Kidney epithelial cell (primary cell): ENCODE measurements around the gene TMEM63A. TPM values are rescaled to one million over a fixed set of nuclear protein-coding genes. Genes with fewer than 3 reads are reported as not detected.

ENCODE experiments used
- DNase-seq: peaks from one replicate; pipeline ENCODE4 v3.0.0-alpha.2; 2010; ENCODE audit warnings: low read depth
- H3K27me3 ChIP-seq: 2 replicates; pipeline ENCODE4 v1.6.0; 2011; ENCODE audit warnings: low read length; ENCODE audit not compliant: control insufficient read depth, insufficient read depth
- H3K36me3 ChIP-seq: 2 replicates; pipeline ENCODE4 v1.5.1; 2011; ENCODE audit warnings: low read length; ENCODE audit not compliant: control insufficient read depth, insufficient read depth
- H3K4me3 ChIP-seq: 2 replicates; pipeline ENCODE4 v1.5.1; 2011; ENCODE audit warnings: low read depth, mild to moderate bottlenecking, control low read depth, low read length
- total RNA-seq: library from RNA; depleted of rRNA; stranded (reverse); fragments of >200 nt; gene quantifications from 2 replicates; pipeline ENCODE4 v1.2.3, GENCODE V29; 2015
- TF ChIP-seq, protein P1 (sequence below): IDR thresholded peaks from 2 replicates; pipeline ENCODE4 v1.5.1; 2011; ENCODE audit warnings: mild to moderate bottlenecking, moderate library complexity, low read length, control low read depth, inconsistent platforms; ENCODE audit not compliant: insufficient read depth, poor library complexity, severe bottlenecking

TMEM63A gene
- total RNA-seq, 1 donor from 2014 or later, result 17.5 TPM

GRCh38 chr1:225875044-225875815 is 7.0 kb downstream of the TMEM63A start:
- no peak overlapping the region for H3K4me3 ChIP-seq
- no peaks in the 10 kb centered on the region for H3K27me3 ChIP-seq
- H3K36me3 ChIP-seq, result peaks cover 1% of the 10 kb centered on the region
- TF ChIP-seq, protein P1, sequence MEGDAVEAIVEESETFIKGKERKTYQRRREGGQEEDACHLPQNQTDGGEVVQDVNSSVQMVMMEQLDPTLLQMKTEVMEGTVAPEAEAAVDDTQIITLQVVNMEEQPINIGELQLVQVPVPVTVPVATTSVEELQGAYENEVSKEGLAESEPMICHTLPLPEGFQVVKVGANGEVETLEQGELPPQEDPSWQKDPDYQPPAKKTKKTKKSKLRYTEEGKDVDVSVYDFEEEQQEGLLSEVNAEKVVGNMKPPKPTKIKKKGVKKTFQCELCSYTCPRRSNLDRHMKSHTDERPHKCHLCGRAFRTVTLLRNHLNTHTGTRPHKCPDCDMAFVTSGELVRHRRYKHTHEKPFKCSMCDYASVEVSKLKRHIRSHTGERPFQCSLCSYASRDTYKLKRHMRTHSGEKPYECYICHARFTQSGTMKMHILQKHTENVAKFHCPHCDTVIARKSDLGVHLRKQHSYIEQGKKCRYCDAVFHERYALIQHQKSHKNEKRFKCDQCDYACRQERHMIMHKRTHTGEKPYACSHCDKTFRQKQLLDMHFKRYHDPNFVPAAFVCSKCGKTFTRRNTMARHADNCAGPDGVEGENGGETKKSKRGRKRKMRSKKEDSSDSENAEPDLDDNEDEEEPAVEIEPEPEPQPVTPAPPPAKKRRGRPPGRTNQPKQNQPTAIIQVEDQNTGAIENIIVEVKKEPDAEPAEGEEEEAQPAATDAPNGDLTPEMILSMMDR, result no peak
- no peak for DNase-seq

DNA sequence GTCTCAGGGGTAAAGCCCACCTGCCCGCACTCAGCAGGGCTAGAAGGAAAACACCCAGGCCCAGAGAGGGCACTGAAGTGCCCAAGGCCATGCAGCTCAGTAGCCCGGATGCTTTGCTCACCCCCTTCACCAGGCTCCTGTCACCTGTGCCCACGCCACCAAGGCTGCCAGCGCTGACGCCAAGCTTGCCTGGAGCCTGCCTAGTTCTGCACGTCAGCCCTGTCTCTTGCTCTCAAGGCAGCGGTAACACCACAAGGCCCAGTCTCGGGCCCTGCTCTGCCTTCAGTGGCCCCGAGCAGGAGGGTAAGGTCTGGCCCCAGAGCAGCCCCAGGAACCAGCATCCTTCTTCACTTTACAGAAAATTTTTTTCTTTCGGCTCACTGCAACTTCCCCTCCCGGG is 7.7 kb downstream of the TMEM63A start:
- DNase-seq, result no peak
- TF ChIP-seq, protein P1, result no peak
- H3K4me3 ChIP-seq, result no peak overlapping the region
- peaks cover 1% of the 10 kb centered on the region for H3K36me3 ChIP-seq
- H3K27me3 ChIP-seq, result no peaks in the 10 kb centered on the region

DNA sequence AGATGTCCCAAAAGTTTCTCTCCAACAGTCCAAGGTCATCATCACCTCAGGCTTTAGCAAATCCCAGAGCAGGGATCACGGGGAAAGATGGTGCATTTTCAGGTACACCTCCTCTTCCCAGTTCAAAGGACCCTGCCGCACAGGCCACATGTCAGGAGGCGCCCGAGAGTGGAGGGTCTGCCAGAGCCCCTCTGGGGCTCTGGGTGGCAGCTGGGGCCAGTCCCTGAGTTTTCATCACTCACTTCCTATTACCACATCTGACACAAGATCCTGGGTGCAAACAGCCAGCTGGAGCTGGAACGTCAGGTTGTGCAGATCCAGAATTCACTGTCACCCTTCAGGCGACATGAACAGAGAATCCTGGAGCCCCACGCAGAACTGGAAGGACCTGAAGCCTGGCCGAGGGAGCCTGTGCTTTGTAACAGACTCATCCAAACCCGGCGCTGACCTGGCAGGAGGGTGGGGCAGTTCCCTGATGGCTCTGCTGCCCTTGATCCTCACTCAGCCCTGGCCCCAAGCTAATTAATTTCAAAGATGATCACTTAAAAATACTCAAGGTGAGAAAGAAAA is 8.8 kb downstream of the TMEM63A start:
- TF ChIP-seq, protein P1, result no peak
- Histone ChIP-seq H3K27me3 (no peaks in the 10 kb centered on the region), H3K36me3 (peaks cover 1% of the 10 kb centered on the region), H3K4me3 (no peak overlapping the region)
- DNase-seq, result no peak

- Histone ChIP-seq H3K27me3 (no peaks in the 10 kb centered on the region), H3K36me3 (peaks cover 1% of the 10 kb centered on the region), H3K4me3 (no peak overlapping the region)
- TF ChIP-seq, protein P1, result no peak
- no peak for DNase-seq
Measured at GRCh38 chr1:225872075-225872430, 10.1 kb downstream of the TMEM63A start.

- TF ChIP-seq, protein P1, result no peak
- no peak overlapping the region for H3K4me3 ChIP-seq
- H3K36me3 ChIP-seq, result peaks cover 1% of the 10 kb centered on the region
- H3K27me3 ChIP-seq, result no peaks in the 10 kb centered on the region
- no peak for DNase-seq
Measured at GRCh38 chr1:225871359-225872074, 10.7 kb downstream of the TMEM63A start.
